H1 (cell line): ENCODE measurements around the gene CITED4. TPM values are rescaled to one million over a fixed set of nuclear protein-coding genes. Genes with fewer than 3 reads are reported as not detected.

Experiments used
- CTCF ChIA-PET: fragments of 300-600 bp; sonication (Branson Sonifier 250); formaldehyde crosslinking; loops from one replicate; lab custom pipeline; 2021; ENCODE audit not compliant: partially characterized antibody; lab: Charles Lee
- POLR2A ChIA-PET: fragments of 300-600 bp; sonication (Branson Sonifier 250); formaldehyde crosslinking; loops from one replicate; lab custom pipeline; 2021; ENCODE audit warnings: inconsistent platforms; ENCODE audit not compliant: partially characterized antibody; lab: Charles Lee
- DNase-seq, 2 experiments: peaks; one replicate each; pipeline versions ENCODE4 v3.0.0 to v3.0.0-alpha.2; 2010 to 2022; ENCODE audit warnings: low spot score in 2 of 2, low read depth in 1 of 2, mixed read lengths in 1 of 2
- FAIRE-seq: peaks from 2 replicates; lab custom pipeline; 2011; peaks lifted over from hg19 to GRCh38; lab: Jason Lieb, UNC
- H2AFZ ChIP-seq: 2 replicates; pipeline ENCODE4 v1.8.1; 2012; ENCODE audit warnings: low read length, inconsistent platforms
- H2AK5ac ChIP-seq: 2 replicates; pipeline ENCODE4 v1.6.1; 2013; ENCODE audit warnings: low read depth, low read length
- H2BK120ac ChIP-seq: replicated peaks from 2 replicates; pipeline ENCODE3; 2013; ENCODE audit warnings: low read depth, low read length, inconsistent platforms
- H2BK12ac ChIP-seq: 2 replicates; pipeline ENCODE4 v1.6.1; 2013; ENCODE audit warnings: low read depth, low read length
- H2BK15ac ChIP-seq: 2 replicates; pipeline ENCODE4 v1.6.1; 2013; ENCODE audit warnings: low read length
- H2BK20ac ChIP-seq: 2 replicates; pipeline ENCODE4 v1.6.1; 2013; ENCODE audit warnings: low read length
- H2BK5ac ChIP-seq: 2 replicates; pipeline ENCODE4 v1.6.1; 2013; ENCODE audit warnings: low read depth, low read length
- H3K14ac ChIP-seq: 2 replicates; pipeline ENCODE4 v1.6.1; 2013; ENCODE audit warnings: inconsistent platforms; ENCODE audit not compliant: insufficient read length
- H3K18ac ChIP-seq: 2 replicates; pipeline ENCODE4 v1.6.1; 2013; ENCODE audit warnings: low read length; ENCODE audit errors: extremely low read depth
- H3K23ac ChIP-seq: 2 replicates; pipeline ENCODE4 v1.6.1; 2013; ENCODE audit warnings: inconsistent platforms; ENCODE audit not compliant: insufficient read length
- H3K23me2 ChIP-seq: 2 replicates; pipeline ENCODE4 v1.6.1; 2013; ENCODE audit warnings: low read depth, low read length
- H3K27ac ChIP-seq: 2 replicates; pipeline ENCODE4 v1.6.1; 2011; ENCODE audit warnings: low read depth, low read length, inconsistent platforms
- H3K27me3 ChIP-seq, 4 experiments: replicated peaks in 1 of 4; 1 replicate in 1 of 4; 2 replicates in 3 of 4; pipeline versions ENCODE4 v1.6.1 to v1.8.1; 2011 to 2013; ENCODE audit warnings: low read length in 3 of 4, mild to moderate bottlenecking in 3 of 4, inconsistent platforms in 2 of 4, mixed read lengths in 2 of 4, moderate library complexity in 1 of 4; ENCODE audit not compliant: control insufficient read depth in 3 of 4, insufficient read depth in 3 of 4; ENCODE audit errors: extremely low read depth in 1 of 4
- H3K36me3 ChIP-seq, 4 experiments: 2 replicates each; pipeline versions ENCODE4 v1.6.1 to v1.8.1; 2011 to 2013; ENCODE audit warnings: mild to moderate bottlenecking in 4 of 4, low read length in 3 of 4, moderate library complexity in 2 of 4, control low read depth in 1 of 4, inconsistent platforms in 1 of 4; ENCODE audit not compliant: insufficient read depth in 4 of 4, control insufficient read depth in 2 of 4
- H3K4ac ChIP-seq: replicated peaks from 2 replicates; pipeline ENCODE3; 2013; ENCODE audit warnings: low read length, low read depth, mixed read lengths, inconsistent platforms; ENCODE audit not compliant: insufficient read length
- H3K4me1 ChIP-seq, 4 experiments: replicated peaks in 1 of 4; 1 replicate in 1 of 4; 2 replicates in 3 of 4; pipeline versions ENCODE4 v1.6.1 to v1.8.1; 2011 to 2013; ENCODE audit warnings: low read length in 3 of 4, inconsistent platforms in 2 of 4, mixed read lengths in 1 of 4; ENCODE audit not compliant: insufficient read depth in 4 of 4, control insufficient read depth in 3 of 4
- H3K4me2 ChIP-seq, 2 experiments: 2 replicates each; pipeline versions ENCODE4 v1.6.1 to v1.8.1; 2011 to 2013; ENCODE audit warnings: low read depth in 2 of 2, low read length in 2 of 2, control low read depth in 1 of 2, inconsistent platforms in 1 of 2, mild to moderate bottlenecking in 1 of 2; ENCODE audit not compliant: insufficient read depth in 1 of 2
- H3K4me3 ChIP-seq, 4 experiments: fragments of 200-600, 300-600 bp in 1 of 4; sonication (generic), shearing (Covaris generic), sonication (Bioruptor Twin) in 1 of 4; 2 replicates each; pipeline versions ENCODE4 v1.5.1 to v1.8.1; 2011 to 2016; ENCODE audit warnings: low read length in 4 of 4, low read depth in 3 of 4, control low read depth in 2 of 4, inconsistent platforms in 2 of 4, mild to moderate bottlenecking in 2 of 4, mixed read lengths in 1 of 4, moderate library complexity in 1 of 4; ENCODE audit not compliant: insufficient read depth in 2 of 4; ENCODE audit errors: extremely low read depth in 1 of 4
- H3K56ac ChIP-seq: replicated peaks from 2 replicates; pipeline ENCODE3; 2013; ENCODE audit warnings: low read depth, mild to moderate bottlenecking, mixed read lengths, low read length, inconsistent platforms; ENCODE audit not compliant: insufficient read length
- H3K79me1 ChIP-seq: 2 replicates; pipeline ENCODE4 v1.6.1; 2013; ENCODE audit warnings: low read depth, low read length, control low read depth
- H3K79me2 ChIP-seq, 2 experiments: 2 replicates each; pipeline versions ENCODE4 v1.6.1 to v1.8.1; 2012 to 2013; ENCODE audit warnings: low read length in 2 of 2, mild to moderate bottlenecking in 2 of 2, inconsistent platforms in 1 of 2; ENCODE audit not compliant: insufficient read depth in 2 of 2, control insufficient read depth in 1 of 2
- H3K9ac ChIP-seq, 4 experiments: replicated peaks in 1 of 4; 1 replicate in 1 of 4; 2 replicates in 3 of 4; pipeline versions ENCODE4 v1.6.1 to v1.8.1; 2011 to 2013; ENCODE audit warnings: low read depth in 3 of 4, low read length in 3 of 4, control low read depth in 2 of 4, mild to moderate bottlenecking in 2 of 4, moderate library complexity in 2 of 4, inconsistent platforms in 1 of 4; ENCODE audit errors: extremely low read depth in 1 of 4
- H3K9me3 ChIP-seq, 2 experiments: 2 replicates each; pipeline versions ENCODE4 v1.6.1 to v1.8.1; 2012 to 2013; ENCODE audit warnings: mild to moderate bottlenecking in 2 of 2, moderate library complexity in 2 of 2, control low read depth in 1 of 2, inconsistent platforms in 1 of 2, low read depth in 1 of 2, low read length in 1 of 2, mixed read lengths in 1 of 2; ENCODE audit not compliant: insufficient read depth in 2 of 2
- H4K20me1 ChIP-seq, 2 experiments: replicated peaks in 1 of 2; 2 replicates each; pipeline versions ENCODE3 to v1.8.1; 2011 to 2013; ENCODE audit warnings: inconsistent platforms in 2 of 2, low read length in 2 of 2, mild to moderate bottlenecking in 1 of 2; ENCODE audit not compliant: insufficient read depth in 2 of 2, control insufficient read depth in 1 of 2
- H4K5ac ChIP-seq: 2 replicates; pipeline ENCODE4 v1.6.1; 2013; ENCODE audit warnings: low read length, low read depth, mixed read lengths, inconsistent platforms; ENCODE audit not compliant: insufficient read length
- H4K8ac ChIP-seq: 2 replicates; pipeline ENCODE4 v1.8.0; 2013; ENCODE audit warnings: mild to moderate bottlenecking, moderate library complexity, low read length, inconsistent platforms; ENCODE audit not compliant: insufficient read depth; ENCODE audit errors: extremely low read depth
- H4K91ac ChIP-seq: replicated peaks from 2 replicates; pipeline ENCODE3; 2013; ENCODE audit warnings: low read length, mixed read lengths, inconsistent platforms; ENCODE audit not compliant: insufficient read length
- HDAC6 ChIP-seq: IDR thresholded peaks from one replicate; pipeline ENCODE4 v1.7.1; 2012; ENCODE audit warnings: low read depth, mild to moderate bottlenecking, inconsistent platforms, low read length, moderate library complexity
- YY1 ChIP-seq: IDR thresholded peaks from 2 replicates; pipeline ENCODE4 v1.6.1; 2011; ENCODE audit warnings: low read depth, mild to moderate bottlenecking, low read length
- WGBS, 2 experiments: shearing (Covaris generic) in 1 of 2; methylation state at CpG; one replicate each; pipeline versions ENCODE4 v1.1.6 to v1.1.7; 2013 to 2015; ENCODE audit warnings: low lambda C conversion rate in 2 of 2, mixed read lengths in 2 of 2, inconsistent platforms in 1 of 2, low coverage in 1 of 2, missing lambda C conversion rate in 1 of 2; ENCODE audit not compliant: insufficient replicate concordance in 2 of 2, insufficient coverage in 1 of 2, insufficient read length in 1 of 2; ENCODE audit errors: extremely low coverage in 1 of 2, missing lambda C conversion rate in 1 of 2; 5-methylcytosine and 5-hydroxymethylcytosine counted together
- polyA plus RNA-seq, 7 experiments: library from polyadenylated mRNA; depleted of rRNA in 3 of 7; stranded (reverse) in 5 of 7; unstranded in 2 of 7; fragments of >200 nt in 5 of 7; fragments of 200-250 nt in 2 of 7; gene quantifications; 1 replicate in 5 of 7; 2 replicates in 1 of 7; 4 replicates in 1 of 7; pipeline versions ENCODE4 v1.2.1 to v1.2.3, GENCODE V29; 2011 to 2013; ENCODE audit warnings: missing spikeins in 2 of 7, mixed read lengths in 2 of 7
- total RNA-seq: library from RNA; stranded (reverse); fragmentation: NEBNext Ultra II Directional; extraction: Animal tissue kit (Norgen Biotek cat#: 25700); gene quantifications from 2 replicates; pipeline ENCODE4 v1.2.1, GENCODE V29; 2021

CITED4 gene
- total and polyA plus RNA-seq, 2 of the 8 experiments (the other 6 are each of a cell fraction or from before 2014, with no cell fraction given), result 5.4 to 16.3 TPM

DNA sequence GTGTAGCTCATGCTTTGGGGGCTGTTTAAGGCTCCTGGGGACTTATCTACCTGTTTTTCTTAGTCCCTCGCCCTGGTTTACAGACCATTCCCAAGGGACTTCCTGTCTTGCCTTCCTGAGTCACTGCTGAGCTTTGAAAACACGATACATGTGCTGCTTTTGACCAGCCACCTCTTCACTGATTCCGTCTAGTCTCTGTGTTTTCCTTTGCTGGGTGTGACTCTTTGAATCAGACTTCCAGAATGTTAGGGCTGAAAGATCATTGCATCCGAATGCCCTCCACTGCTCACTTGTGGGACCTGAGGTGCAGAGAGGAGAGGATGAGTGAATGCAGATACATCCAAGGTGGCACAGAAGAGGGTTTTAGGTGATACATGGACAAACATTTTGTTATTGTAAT lies 35.4 kb upstream of the CITED4 start:
- no peaks in the 10 kb centered on the region for H3K27me3 ChIP-seq
- CTCF ChIA-PET, result interaction anchor here (0.8 to 1.3 kb wide), 3 partner anchors 13 to 195 kb away, joined by 3 read pairs; no protein-coding TSS in a partner anchor
- no peak overlapping the region for H2AFZ ChIP-seq
- H4K91ac ChIP-seq, result no peak overlapping the region
- H3K79me1 ChIP-seq, result no peaks in the 10 kb centered on the region
- no peak overlapping the region for H3K14ac ChIP-seq
- H2BK20ac ChIP-seq, result no peak overlapping the region
- peaks cover 15% of the 10 kb centered on the region in 2 experiments; a peak in 3 of 4 replicates for H3K9me3 ChIP-seq
- H3K4me1 ChIP-seq, result peaks cover 0 to 8% (median 0%) of the 10 kb centered on the region in 4 experiments; a peak in 3 of 7 replicates
- H3K4me3 ChIP-seq, result no peak overlapping the region
- H3K23me2 ChIP-seq, result no peaks in the 10 kb centered on the region
- FAIRE-seq, result no peak
- no peaks in the 10 kb centered on the region for H3K36me3 ChIP-seq
- WGBS, 2 experiments, result 91% methylated on average over 4 of the region's 4 CpGs; no CpG with 5 or more reads in 1 of the 2 experiments
- H3K4ac ChIP-seq, result no peak overlapping the region
- DNase-seq, result no peak
- H2BK120ac ChIP-seq, result no peak overlapping the region
- no peak overlapping the region for H2BK5ac ChIP-seq
- POLR2A ChIA-PET, result interaction anchor here (0.6 kb wide), 1 partner anchor 12 kb away, joined by 3 read pairs; no protein-coding TSS in a partner anchor
- no peak overlapping the region for H2BK12ac ChIP-seq
- H2AK5ac ChIP-seq, result no peak overlapping the region
- TF ChIP-seq YY1, result no peak
- TF ChIP-seq HDAC6, result no peak
- H2BK15ac ChIP-seq, result no peak overlapping the region
- no peak overlapping the region for H3K27ac ChIP-seq
- no peak overlapping the region for H3K23ac ChIP-seq
- H4K20me1 ChIP-seq, result no peaks in the 10 kb centered on the region
- H4K5ac ChIP-seq, result no peak overlapping the region
- H3K79me2 ChIP-seq, result no peaks in the 10 kb centered on the region
- H4K8ac ChIP-seq, result no peak overlapping the region
- H3K4me2 ChIP-seq, result no peak overlapping the region
- no peak overlapping the region for H3K18ac ChIP-seq
- no peak overlapping the region for H3K9ac ChIP-seq
- H3K56ac ChIP-seq, result no peak overlapping the region
